Renal pelvis (tissue), 12 donors: ENCODE data around the gene SPATA25. TPM values are rescaled to one million over a fixed set of nuclear protein-coding genes. Genes with fewer than 3 reads are reported as not detected.
"Not testable (repeated sequence)": the region's sequence is repeated elsewhere in the genome, so short reads cannot be mapped to it uniquely, and the experiment has no call there.

Experiments used
- DNase-seq: peaks from one replicate; pipeline ENCODE4 v3.0.0-alpha.2; 2013
- long read RNA-seq, 16 experiments: transcript quantifications; one replicate each; lab custom pipeline, GENCODE V29; 2026
- polyA plus RNA-seq, 3 donors: library from polyadenylated mRNA; unstranded; fragments of 120-200 nt; gene quantifications; one replicate each; pipeline ENCODE4 v1.2.1, GENCODE V29; 2013; ENCODE audit not compliant: insufficient read length in 3 of 3

Gene SPATA25
- polyA plus RNA-seq = 1 to 10 TPM; 3.5 to 9.4 (median 8.2) TPM
- long read RNA-seq, donor 1 = 0 reads
- long read RNA-seq, donor 2, partial matches to known transcripts = 0 of 1 reads
- long read RNA-seq, donor 2, other reads (novel, unspliced or antisense) = 0 of 1 reads
- long read RNA-seq, donor 3 = 0 reads
- long read RNA-seq, donor 4 = 0 reads
- long read RNA-seq, donor 5 = 0 reads
- long read RNA-seq, donor 6 = 0 reads
- long read RNA-seq, donor 7 = 0 reads
- long read RNA-seq, donor 8, partial matches to known transcripts = 0 of 1 reads
- long read RNA-seq, donor 8, other reads (novel, unspliced or antisense) = 0 of 1 reads
- long read RNA-seq, donor 9 = 0 reads
- long read RNA-seq, donor 10 = 0 reads
- long read RNA-seq, donor 11 = 0 reads
- long read RNA-seq, donor 12, partial matches to known transcripts = 0 of 1 reads
- long read RNA-seq, donor 12, other reads (novel, unspliced or antisense) = 0 of 1 reads
- long read RNA-seq, donor 13 = 0 reads
- long read RNA-seq, donor 14 = 0 reads
- long read RNA-seq, donor 15 = 0 reads
- long read RNA-seq, donor 16 = 0 reads

- no peak for DNase-seq
These were observed at the start of gene SPATA25 for GRCh38 chr20:45887346-45887715. SPATA25 (minus strand) TSS chr20:45887622; CDS start chr20:45887590, 32 bp downstream.

- no peak for DNase-seq
These were observed 48.1 kb upstream of the SPATA25 start for GRCh38 chr20:45935416-45936046.

GRCh38 chr20:45934586-45935415, 47.4 kb upstream of the SPATA25 start, which contains the start of gene PCIF1:
PCIF1 (plus strand) TSS chr20:45934683; CDS start chr20:45939000, 4,317 bp downstream.
- peak; percentile 99 for DNase-seq

- peak; percentile 61 for DNase-seq
These were observed 46.7 kb upstream of the SPATA25 start for GRCh38 chr20:45934046-45934585.

GRCh38 chr20:45933266-45934045, 46.0 kb upstream of the SPATA25 start:
- DNase-seq = peak; percentile 77

- DNase-seq = not testable (repeated sequence)
These were observed 44.3 kb upstream of the SPATA25 start for GRCh38 chr20:45931680-45932079.

- DNase-seq = no peak
These were observed 39.9 kb upstream of the SPATA25 start for GRCh38 chr20:45927071-45927878.

- no peak for DNase-seq
These were observed 39.3 kb upstream of the SPATA25 start for GRCh38 chr20:45926731-45927070.

GRCh38 chr20:45925821-45926506, 38.5 kb upstream of the SPATA25 start:
- DNase-seq = peak; percentile 27

- peak; percentile 57 for DNase-seq
These were observed 37.2 kb upstream of the SPATA25 start for GRCh38 chr20:45924391-45925261.

- peak; percentile 23 for DNase-seq
These were observed 34.1 kb upstream of the SPATA25 start for GRCh38 chr20:45921337-45922189.

- DNase-seq = no peak
These were observed 33.3 kb upstream of the SPATA25 start for GRCh38 chr20:45920462-45921336.

GRCh38 chr20:45919542-45920399, 32.3 kb upstream of the SPATA25 start:
- peak; percentile 73 for DNase-seq

GRCh38 chr20:45918779-45919537, 31.5 kb upstream of the SPATA25 start:
- no peak for DNase-seq
